Stimulated activated CD4-positive, alpha-beta T cell treated with anti-CD3 and anti-CD28 coated beads, Interleukin-2, amount 100 ng/mL, for 4 hours (primary cell): ENCODE data around the gene GPR65.
A peak's percentile ranks its signal among the peaks of the same experiment; 100 is the strongest.
"Not testable (repeated sequence)": the region's sequence is repeated elsewhere in the genome, so short reads cannot be mapped to it uniquely, and the experiment has no call there.

ENCODE experiments used
- DNase-seq: peaks from one replicate; pipeline ENCODE4 v3.0.0-alpha.2; 2020; ENCODE audit warnings: low read depth

GPR65 gene

GRCh38 chr14:88004506-88005036 is 364 bp upstream of the GPR65 start:
- DNase-seq = no peak

- DNase-seq = peak; percentile 64
Observed at GRCh38 chr14:88005978-88006851, 1.3 kb downstream of the GPR65 start.

- DNase-seq = no peak
Observed at GRCh38 chr14:88007608-88008007, 2.7 kb downstream of the GPR65 start.

- no peak for DNase-seq
Observed at GRCh38 chr14:88008039-88008742, 3.3 kb downstream of the GPR65 start.

GRCh38 chr14:88009486-88009885 is 4.6 kb downstream of the GPR65 start:
- no peak for DNase-seq

GRCh38 chr14:88010331-88010730 is 5.4 kb downstream of the GPR65 start:
- DNase-seq = no peak

GRCh38 chr14:88012495-88012894 is 7.6 kb downstream of the GPR65 start:
- DNase-seq = no peak

- no peak for DNase-seq
Observed at GRCh38 chr14:88013750-88014349, 8.9 kb downstream of the GPR65 start.

GRCh38 chr14:88016768-88017167 is 11.8 kb downstream of the GPR65 start:
- no peak for DNase-seq

- no peak for DNase-seq
Observed at GRCh38 chr14:88017535-88017934, 12.6 kb downstream of the GPR65 start.

- DNase-seq = no peak
Observed at GRCh38 chr14:88023658-88024187, 18.8 kb downstream of the GPR65 start.

- DNase-seq = not testable (repeated sequence)
Observed at GRCh38 chr14:88024252-88025086, 19.5 kb downstream of the GPR65 start.

- DNase-seq = no peak
Observed at GRCh38 chr14:88025313-88025712, 20.4 kb downstream of the GPR65 start.

- no peak for DNase-seq
Observed at GRCh38 chr14:88026890-88027289, 22.0 kb downstream of the GPR65 start.

- DNase-seq = no peak
Observed at GRCh38 chr14:88029500-88029899, 24.6 kb downstream of the GPR65 start.

GRCh38 chr14:88030079-88030478 is 25.1 kb downstream of the GPR65 start:
- no peak for DNase-seq

GRCh38 chr14:88030892-88031291 is 26.0 kb downstream of the GPR65 start:
- DNase-seq = no peak

GRCh38 chr14:88032373-88032772 is 27.4 kb downstream of the GPR65 start:
- no peak for DNase-seq

GRCh38 chr14:88034076-88034475 is 29.1 kb downstream of the GPR65 start:
- no peak for DNase-seq

- no peak for DNase-seq
Observed at GRCh38 chr14:88036422-88036821, 31.5 kb downstream of the GPR65 start.

GRCh38 chr14:88037325-88037724 is 32.4 kb downstream of the GPR65 start:
- no peak for DNase-seq

- DNase-seq = no peak
Observed at GRCh38 chr14:88039197-88039596, 34.3 kb downstream of the GPR65 start.
